HFFc6 (cell line): ENCODE measurements around the gene SCNM1. TPM values are rescaled to one million over a fixed set of nuclear protein-coding genes. Genes with fewer than 3 reads are reported as not detected.

Experiments
- DNase-seq: peaks from one replicate; pipeline ENCODE4 v3.0.0-alpha.2; 2018
- H3K27ac Mint-ChIP-seq: 2 replicates; pipeline ENCODE4 v1.8.0; 2020; ENCODE audit warnings: mild to moderate bottlenecking, mixed read lengths
- H3K27me3 Mint-ChIP-seq: 2 replicates; pipeline ENCODE4 v1.8.0; 2021; ENCODE audit warnings: mild to moderate bottlenecking, moderate library complexity, mixed read lengths; ENCODE audit not compliant: insufficient read depth
- H3K36me3 Mint-ChIP-seq: 2 replicates; pipeline ENCODE4 v1.8.0; 2021; ENCODE audit warnings: low read depth, mixed read lengths
- H3K4me1 Mint-ChIP-seq: 2 replicates; pipeline ENCODE4 v1.8.0; 2020; ENCODE audit warnings: low read depth, mixed read lengths
- H3K4me3 Mint-ChIP-seq: 2 replicates; pipeline ENCODE4 v1.8.0; 2020; ENCODE audit warnings: mild to moderate bottlenecking, moderate library complexity, mixed read lengths
- H3K9me3 Mint-ChIP-seq: 2 replicates; pipeline ENCODE4 v1.8.0; 2020; ENCODE audit warnings: mild to moderate bottlenecking, mixed read lengths
- CTCF ChIP-seq: fragments of 200-600 bp; sonication (generic); IDR thresholded peaks from 2 replicates; pipeline ENCODE4 v1.5.0; 2021; ENCODE audit warnings: antibody characterized with exemption, mild to moderate bottlenecking
- total RNA-seq, 6 experiments: library from RNA; stranded (reverse); fragmentation: NEBNext Ultra II Directional; extraction: Animal tissue kit (Norgen Biotek cat#: 25700); gene quantifications; 2 replicates in 1 of 6; 3 replicates in 5 of 6; pipeline ENCODE4 v1.2.3, GENCODE V29; 2021

The SCNM1 gene
- total RNA-seq, 6 experiments from 2014 or later, result 38.4 to 45.7 (median 41.5) TPM

- Mint-ChIP-seq H3K4me3 (peak overlapping the region; percentile 46; the same call in 1 of the 2 replicates), H3K36me3 (peaks cover 29% of the 10 kb centered on the region), H3K27ac (peak overlapping the region; percentile 84), H3K9me3 (no peaks in the 10 kb centered on the region), H3K27me3 (peaks cover 1% of the 10 kb centered on the region; the same call in 1 of the 2 replicates), H3K4me1 (peaks cover 40% of the 10 kb centered on the region)
- TF ChIP-seq CTCF, result no peak
- peak; percentile 87 for DNase-seq
Observed at GRCh38 chr1:151210830-151211229, 44.9 kb downstream of the SCNM1 start.

DNA sequence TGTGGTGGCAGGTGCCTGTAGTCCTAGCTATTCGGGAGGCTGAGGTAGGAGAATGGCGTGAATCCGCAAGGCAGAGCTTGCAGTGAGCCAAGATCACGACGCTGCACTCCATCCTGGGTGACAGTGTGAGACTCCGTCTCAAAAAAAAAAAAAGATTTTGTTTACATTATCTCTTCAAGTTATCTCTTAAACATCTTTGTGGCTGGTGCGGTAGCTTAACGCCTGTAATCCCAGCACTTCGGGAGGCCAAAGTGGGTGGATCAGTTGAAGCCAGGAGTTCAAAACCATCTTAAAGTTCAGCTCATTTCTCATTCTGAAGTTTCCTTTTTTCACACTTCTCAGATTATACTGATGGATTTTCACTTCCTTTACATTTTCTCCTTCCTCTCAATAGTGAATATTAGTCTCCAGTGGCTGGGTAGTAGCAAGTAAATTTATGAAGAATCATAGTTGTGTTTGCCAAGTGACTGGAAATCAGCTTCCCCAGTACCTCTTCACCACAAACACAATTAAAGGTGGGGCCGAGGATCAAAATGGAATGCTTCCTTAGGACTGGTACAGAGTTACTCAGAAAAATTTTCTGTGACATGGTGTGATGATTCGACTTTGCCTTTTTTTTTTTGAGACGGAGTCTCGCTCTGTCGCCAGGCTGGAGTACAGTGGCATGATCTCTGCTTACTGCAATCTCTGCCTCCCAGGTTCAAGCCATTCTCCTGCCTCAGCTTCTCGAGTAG is 46.2 kb downstream of the SCNM1 start:
- Mint-ChIP-seq H3K4me3 (0 out of 2 replicates have a peak overlapping the region, but pooled peaks have one; percentile 7), H3K4me1 (peaks cover 41% of the 10 kb centered on the region), H3K36me3 (peaks cover 24% of the 10 kb centered on the region), H3K9me3 (no peaks in the 10 kb centered on the region), H3K27me3 (peaks cover 1% of the 10 kb centered on the region), H3K27ac (peak overlapping the region; percentile 78)
- DNase-seq, result no peak
- no peak for TF ChIP-seq CTCF

DNA sequence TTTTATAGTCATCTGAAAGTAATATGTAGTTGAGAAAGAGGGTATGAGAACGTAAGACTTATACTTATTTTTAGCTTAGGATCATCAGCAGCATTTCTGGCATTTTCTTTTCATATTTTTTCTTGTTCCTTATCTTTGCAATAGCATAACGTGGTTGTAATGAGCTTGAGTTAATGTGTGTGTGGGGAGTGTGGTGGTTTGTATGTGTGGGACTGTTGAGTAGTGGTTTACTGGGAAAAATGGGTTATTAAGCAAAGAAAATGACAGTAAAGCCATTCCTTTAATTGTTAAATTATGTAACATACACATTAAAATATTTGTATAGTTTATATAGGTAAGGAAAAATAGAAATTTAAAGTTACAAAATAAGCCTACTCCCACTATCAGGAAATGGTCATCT is 47.6 kb downstream of the SCNM1 start:
- H3K4me1 Mint-ChIP-seq, result peaks cover 41% of the 10 kb centered on the region
- no peak overlapping the region for H3K4me3 Mint-ChIP-seq
- no peak for TF ChIP-seq CTCF
- no peak for DNase-seq
- peaks cover 1% of the 10 kb centered on the region for H3K27me3 Mint-ChIP-seq
- H3K27ac Mint-ChIP-seq, result no peak overlapping the region; the same call in 1 of the 2 replicates
- H3K36me3 Mint-ChIP-seq, result peaks cover 24% of the 10 kb centered on the region
- no peaks in the 10 kb centered on the region for H3K9me3 Mint-ChIP-seq

Other genes with a start within 250 kb of the SCNM1 start
- gene SETDB1, start 239.8 kb upstream of the SCNM1 start, total RNA-seq, result 10 to 100 TPM; 21.0 to 25.7 (median 23.4) TPM
- 100 to 1,000 TPM; 189 to 305 (median 255) TPM for gene CERS2, start 191.3 kb upstream of the SCNM1 start, total RNA-seq
- gene ANXA9, start 183.9 kb upstream of the SCNM1 start, total RNA-seq, result under 1 TPM; 0.28 to 0.55 (median 0.46) TPM
- 10 to 100 TPM in 1 of 6 experiments, 1 to 10 TPM in 5; 8.3 to 11.9 (median 9.0) TPM for gene MINDY1, start 159.2 kb upstream of the SCNM1 start, total RNA-seq
- 10 to 100 TPM in 1 of 6 experiments, 1 to 10 TPM in 5; 6.6 to 10.0 (median 7.7) TPM for gene PRUNE1, start 157.7 kb upstream of the SCNM1 start, total RNA-seq
- under 1 TPM in 5 of 6 experiments, not detected in 1; 0.06 to 0.31 (median 0.12) TPM for gene BNIPL, start 129.6 kb upstream of the SCNM1 start, total RNA-seq
- gene C1orf56, start 118.4 kb upstream of the SCNM1 start, total RNA-seq, result 1 to 10 TPM; 3.0 to 6.6 (median 4.6) TPM
- gene CDC42SE1, start 106.5 kb upstream of the SCNM1 start, total RNA-seq, result 10 to 100 TPM; 63.2 to 75.1 (median 68.3) TPM
- gene MLLT11, start 105.7 kb upstream of the SCNM1 start, total RNA-seq, result 10 to 100 TPM in 4 of 6 experiments, 1 to 10 TPM in 2; 9.3 to 11.7 (median 10.8) TPM
- 10 to 100 TPM; 10.6 to 12.2 (median 11.5) TPM for gene GABPB2, start 95.4 kb upstream of the SCNM1 start, total RNA-seq
- gene SEMA6C, start 19.5 kb upstream of the SCNM1 start, total RNA-seq, result 1 to 10 TPM in 5 of 6 experiments, under 1 TPM in 1; 0.94 to 1.5 (median 1.4) TPM
- gene TNFAIP8L2, start 9.5 kb upstream of the SCNM1 start, total RNA-seq, result not detected
- 1 to 10 TPM; 5.0 to 6.6 (median 6.0) TPM for gene LYSMD1, start 242 bp upstream of the SCNM1 start, total RNA-seq
- 1 to 10 TPM in 1 of 6 experiments, under 1 TPM in 2, not detected in 3; 0.40 to 1.1 (median 0.99) TPM for gene TMOD4, start 9.8 kb downstream of the SCNM1 start, total RNA-seq
- 10 to 100 TPM; 57.8 to 87.4 (median 73.9) TPM for gene VPS72, start 24.1 kb downstream of the SCNM1 start, total RNA-seq
- gene PIP5K1A, start 32.4 kb downstream of the SCNM1 start, total RNA-seq, result 10 to 100 TPM; 85.4 to 98.6 (median 90.6) TPM
- 100 to 1,000 TPM; 194 to 228 (median 217) TPM for gene PSMD4, start 88.6 kb downstream of the SCNM1 start, total RNA-seq
- 10 to 100 TPM; 14.6 to 18.3 (median 15.9) TPM for gene ZNF687, start 116.2 kb downstream of the SCNM1 start, total RNA-seq
- gene PI4KB, start 161.3 kb downstream of the SCNM1 start, total RNA-seq, result 10 to 100 TPM; 63.6 to 73.0 (median 70.0) TPM
- 10 to 100 TPM; 32.1 to 39.0 (median 35.7) TPM for gene RFX5, start 181.1 kb downstream of the SCNM1 start, total RNA-seq
- 10 to 100 TPM; 11.2 to 15.6 (median 14.6) TPM for gene SELENBP1, start 206.6 kb downstream of the SCNM1 start, total RNA-seq
- 100 to 1,000 TPM; 342 to 409 (median 371) TPM for gene PSMB4, start 233.4 kb downstream of the SCNM1 start, total RNA-seq